SK-N-SH (cell line): ENCODE results near the gene CYP1B1.

Experiments used
- CHD2 ChIP-seq: fragments of 150-350 bp; IDR thresholded peaks from 2 replicates; pipeline ENCODE4 v1.6.1; 2018; ENCODE audit warnings: low read length; ENCODE audit not compliant: partially characterized antibody
- GABPA ChIP-seq: IDR thresholded peaks from 2 replicates; pipeline ENCODE4 v1.4.0; 2012; ENCODE audit warnings: low read depth, mild to moderate bottlenecking
- NFIC ChIP-seq: IDR thresholded peaks from 2 replicates; pipeline ENCODE4 v1.4.0; 2012; ENCODE audit warnings: borderline replicate concordance
- RCOR1 ChIP-seq: fragments of 150-350 bp; IDR thresholded peaks from 2 replicates; pipeline ENCODE4 v1.6.1; 2017; ENCODE audit warnings: antibody characterized with exemption, low read length
- RFX5 ChIP-seq: IDR thresholded peaks from 2 replicates; pipeline ENCODE4 v1.6.1; 2012; ENCODE audit warnings: mild to moderate bottlenecking, improper control_type of control experiment, low read length
- RXRA ChIP-seq: IDR thresholded peaks from 2 replicates; pipeline ENCODE4 v1.4.0; 2012; ENCODE audit warnings: low read depth, mild to moderate bottlenecking, borderline replicate concordance
- YY1 ChIP-seq: IDR thresholded peaks from 2 replicates; pipeline ENCODE4 v1.4.0; 2012; ENCODE audit warnings: low read depth, mild to moderate bottlenecking
- TF ChIP-seq, protein P1 (sequence below): fragments of 200-600 bp; sonication (generic); IDR thresholded peaks from 2 replicates; pipeline ENCODE4 v1.6.1; 2017; ENCODE audit warnings: antibody characterized with exemption, mild to moderate bottlenecking, moderate library complexity
- TF ChIP-seq, protein P2 (sequence below): IDR thresholded peaks from 2 replicates; pipeline ENCODE4 v1.6.1; 2012; ENCODE audit warnings: mild to moderate bottlenecking, low read depth, low read length, moderate library complexity
- TF ChIP-seq, protein P3 (sequence below): IDR thresholded peaks from 2 replicates; pipeline ENCODE4 v1.4.0; 2012; ENCODE audit warnings: low read depth
- TF ChIP-seq, protein P4 (sequence below): IDR thresholded peaks from 2 replicates; pipeline ENCODE4; 2012
- TF ChIP-seq, protein P5 (sequence below): fragments of 150-350 bp; IDR thresholded peaks from 2 replicates; pipeline ENCODE4 v1.6.1; 2017; ENCODE audit warnings: antibody characterized with exemption, low read length, low read depth, borderline replicate concordance

DNA sequence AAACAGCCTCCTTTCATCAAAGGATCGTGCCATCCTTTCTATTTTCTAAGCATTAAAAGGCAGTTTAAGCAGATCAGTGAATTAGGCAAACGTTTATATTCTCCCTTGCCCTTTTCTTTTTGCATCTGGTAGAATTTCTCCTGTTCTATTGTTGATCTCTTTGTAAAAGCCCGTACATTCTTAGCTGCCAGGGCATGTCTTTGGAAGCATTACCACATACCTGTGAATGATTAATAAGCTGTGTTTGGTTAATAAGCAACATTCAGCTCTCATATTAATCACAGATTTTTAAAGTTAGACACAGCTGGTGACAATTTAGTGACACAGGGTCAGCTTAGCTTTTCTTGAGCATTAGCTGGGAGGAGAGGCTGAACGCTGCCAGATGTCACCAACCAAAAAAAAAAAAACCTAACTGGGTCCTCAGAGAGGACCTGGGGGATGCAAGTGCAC is 33.8 kb upstream of the CYP1B1 start:
- TF ChIP-seq, protein P1, sequence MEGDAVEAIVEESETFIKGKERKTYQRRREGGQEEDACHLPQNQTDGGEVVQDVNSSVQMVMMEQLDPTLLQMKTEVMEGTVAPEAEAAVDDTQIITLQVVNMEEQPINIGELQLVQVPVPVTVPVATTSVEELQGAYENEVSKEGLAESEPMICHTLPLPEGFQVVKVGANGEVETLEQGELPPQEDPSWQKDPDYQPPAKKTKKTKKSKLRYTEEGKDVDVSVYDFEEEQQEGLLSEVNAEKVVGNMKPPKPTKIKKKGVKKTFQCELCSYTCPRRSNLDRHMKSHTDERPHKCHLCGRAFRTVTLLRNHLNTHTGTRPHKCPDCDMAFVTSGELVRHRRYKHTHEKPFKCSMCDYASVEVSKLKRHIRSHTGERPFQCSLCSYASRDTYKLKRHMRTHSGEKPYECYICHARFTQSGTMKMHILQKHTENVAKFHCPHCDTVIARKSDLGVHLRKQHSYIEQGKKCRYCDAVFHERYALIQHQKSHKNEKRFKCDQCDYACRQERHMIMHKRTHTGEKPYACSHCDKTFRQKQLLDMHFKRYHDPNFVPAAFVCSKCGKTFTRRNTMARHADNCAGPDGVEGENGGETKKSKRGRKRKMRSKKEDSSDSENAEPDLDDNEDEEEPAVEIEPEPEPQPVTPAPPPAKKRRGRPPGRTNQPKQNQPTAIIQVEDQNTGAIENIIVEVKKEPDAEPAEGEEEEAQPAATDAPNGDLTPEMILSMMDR: no peak
- TF ChIP-seq YY1: no peak
- TF ChIP-seq GABPA: no peak
- peak; percentile 7 for TF ChIP-seq CHD2
- TF ChIP-seq, protein P2, sequence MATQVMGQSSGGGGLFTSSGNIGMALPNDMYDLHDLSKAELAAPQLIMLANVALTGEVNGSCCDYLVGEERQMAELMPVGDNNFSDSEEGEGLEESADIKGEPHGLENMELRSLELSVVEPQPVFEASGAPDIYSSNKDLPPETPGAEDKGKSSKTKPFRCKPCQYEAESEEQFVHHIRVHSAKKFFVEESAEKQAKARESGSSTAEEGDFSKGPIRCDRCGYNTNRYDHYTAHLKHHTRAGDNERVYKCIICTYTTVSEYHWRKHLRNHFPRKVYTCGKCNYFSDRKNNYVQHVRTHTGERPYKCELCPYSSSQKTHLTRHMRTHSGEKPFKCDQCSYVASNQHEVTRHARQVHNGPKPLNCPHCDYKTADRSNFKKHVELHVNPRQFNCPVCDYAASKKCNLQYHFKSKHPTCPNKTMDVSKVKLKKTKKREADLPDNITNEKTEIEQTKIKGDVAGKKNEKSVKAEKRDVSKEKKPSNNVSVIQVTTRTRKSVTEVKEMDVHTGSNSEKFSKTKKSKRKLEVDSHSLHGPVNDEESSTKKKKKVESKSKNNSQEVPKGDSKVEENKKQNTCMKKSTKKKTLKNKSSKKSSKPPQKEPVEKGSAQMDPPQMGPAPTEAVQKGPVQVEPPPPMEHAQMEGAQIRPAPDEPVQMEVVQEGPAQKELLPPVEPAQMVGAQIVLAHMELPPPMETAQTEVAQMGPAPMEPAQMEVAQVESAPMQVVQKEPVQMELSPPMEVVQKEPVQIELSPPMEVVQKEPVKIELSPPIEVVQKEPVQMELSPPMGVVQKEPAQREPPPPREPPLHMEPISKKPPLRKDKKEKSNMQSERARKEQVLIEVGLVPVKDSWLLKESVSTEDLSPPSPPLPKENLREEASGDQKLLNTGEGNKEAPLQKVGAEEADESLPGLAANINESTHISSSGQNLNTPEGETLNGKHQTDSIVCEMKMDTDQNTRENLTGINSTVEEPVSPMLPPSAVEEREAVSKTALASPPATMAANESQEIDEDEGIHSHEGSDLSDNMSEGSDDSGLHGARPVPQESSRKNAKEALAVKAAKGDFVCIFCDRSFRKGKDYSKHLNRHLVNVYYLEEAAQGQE: no peak
- TF ChIP-seq, protein P3, sequence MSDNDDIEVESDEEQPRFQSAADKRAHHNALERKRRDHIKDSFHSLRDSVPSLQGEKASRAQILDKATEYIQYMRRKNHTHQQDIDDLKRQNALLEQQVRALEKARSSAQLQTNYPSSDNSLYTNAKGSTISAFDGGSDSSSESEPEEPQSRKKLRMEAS: no peak
- no peak for TF ChIP-seq NFIC
- TF ChIP-seq RFX5: no peak
- TF ChIP-seq RXRA: no peak
- TF ChIP-seq, protein P4, sequence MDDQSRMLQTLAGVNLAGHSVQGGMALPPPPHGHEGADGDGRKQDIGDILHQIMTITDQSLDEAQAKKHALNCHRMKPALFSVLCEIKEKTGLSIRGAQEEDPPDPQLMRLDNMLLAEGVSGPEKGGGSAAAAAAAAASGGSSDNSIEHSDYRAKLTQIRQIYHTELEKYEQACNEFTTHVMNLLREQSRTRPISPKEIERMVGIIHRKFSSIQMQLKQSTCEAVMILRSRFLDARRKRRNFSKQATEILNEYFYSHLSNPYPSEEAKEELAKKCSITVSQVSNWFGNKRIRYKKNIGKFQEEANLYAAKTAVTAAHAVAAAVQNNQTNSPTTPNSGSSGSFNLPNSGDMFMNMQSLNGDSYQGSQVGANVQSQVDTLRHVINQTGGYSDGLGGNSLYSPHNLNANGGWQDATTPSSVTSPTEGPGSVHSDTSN: 0 out of 2 replicates have a peak, but pooled peaks have one; percentile 8
- TF ChIP-seq, protein P5, sequence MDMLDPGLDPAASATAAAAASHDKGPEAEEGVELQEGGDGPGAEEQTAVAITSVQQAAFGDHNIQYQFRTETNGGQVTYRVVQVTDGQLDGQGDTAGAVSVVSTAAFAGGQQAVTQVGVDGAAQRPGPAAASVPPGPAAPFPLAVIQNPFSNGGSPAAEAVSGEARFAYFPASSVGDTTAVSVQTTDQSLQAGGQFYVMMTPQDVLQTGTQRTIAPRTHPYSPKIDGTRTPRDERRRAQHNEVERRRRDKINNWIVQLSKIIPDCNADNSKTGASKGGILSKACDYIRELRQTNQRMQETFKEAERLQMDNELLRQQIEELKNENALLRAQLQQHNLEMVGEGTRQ: no peak
- 0 out of 2 replicates have a peak, but pooled peaks have one; percentile 41 for TF ChIP-seq RCOR1
